IPS DF 6.9 (cell line): ENCODE results near the gene SLC35E2B.
"Not testable (repeated sequence)": the region's sequence is repeated elsewhere in the genome, so short reads cannot be mapped to it uniquely, and the experiment has no call there.

Source experiments
- DNase-seq: peaks from one replicate; pipeline ENCODE4 v3.0.0-alpha.2; 2013; ENCODE audit warnings: low read depth, low spot score
- H3K27ac ChIP-seq: one replicate; pipeline ENCODE4 v1.5.1; 2013; ENCODE audit warnings: low read length, control low read depth
- H3K27me3 ChIP-seq: 2 replicates; pipeline ENCODE4 v1.6.1; 2013; ENCODE audit warnings: mild to moderate bottlenecking, low read length; ENCODE audit not compliant: control insufficient read depth, insufficient read depth
- H3K36me3 ChIP-seq: 2 replicates; pipeline ENCODE4 v1.6.1; 2013; ENCODE audit warnings: low read length; ENCODE audit not compliant: control insufficient read depth, insufficient read depth
- H3K4me1 ChIP-seq: 2 replicates; pipeline ENCODE4 v1.6.1; 2013; ENCODE audit warnings: low read length; ENCODE audit not compliant: control insufficient read depth, insufficient read depth
- H3K4me3 ChIP-seq: 2 replicates; pipeline ENCODE4 v1.5.1; 2013; ENCODE audit warnings: mild to moderate bottlenecking, low read length
- H3K9me3 ChIP-seq: 2 replicates; pipeline ENCODE4 v1.6.1; 2013; ENCODE audit warnings: low read length, inconsistent platforms; ENCODE audit not compliant: control insufficient read depth, insufficient read depth
- WGBS: extraction: QIAGEN DNeasy Blood & Tissue Kit; methylation state at CpG from one replicate; pipeline ENCODE4 v1.1.7; 2013; ENCODE audit warnings: mixed read lengths, missing lambda C conversion rate; ENCODE audit not compliant: insufficient read length, insufficient coverage; 5-methylcytosine and 5-hydroxymethylcytosine counted together

Gene SLC35E2B

DNA sequence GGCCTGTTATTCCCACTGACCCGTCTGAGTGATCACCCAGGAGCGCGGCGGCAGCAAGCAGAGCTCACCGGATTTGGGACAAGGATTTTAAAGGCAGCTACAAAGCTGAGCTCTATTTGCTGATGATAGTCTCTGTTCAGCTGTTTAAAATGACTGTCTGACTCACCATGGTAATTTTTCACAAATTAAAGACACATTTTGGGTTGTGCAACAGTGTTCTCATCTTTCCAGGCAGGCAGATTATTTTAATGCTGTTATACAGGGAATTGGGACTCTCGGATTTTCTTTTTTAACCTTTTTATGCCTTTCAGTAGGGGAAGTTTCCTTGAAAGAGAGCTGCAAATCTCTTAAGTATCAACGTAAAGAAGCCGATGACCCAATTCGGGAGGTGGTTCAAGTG is 30.2 kb downstream of the SLC35E2B start:
- H3K9me3 ChIP-seq, H3K27me3 ChIP-seq, H3K4me1 ChIP-seq, DNase-seq, H3K4me3 ChIP-seq, H3K27ac ChIP-seq: not testable (repeated sequence)
- peaks cover 10% of the 10 kb centered on the region for H3K36me3 ChIP-seq
- no CpG with 5 or more reads among the region's 9 CpGs for WGBS

DNA sequence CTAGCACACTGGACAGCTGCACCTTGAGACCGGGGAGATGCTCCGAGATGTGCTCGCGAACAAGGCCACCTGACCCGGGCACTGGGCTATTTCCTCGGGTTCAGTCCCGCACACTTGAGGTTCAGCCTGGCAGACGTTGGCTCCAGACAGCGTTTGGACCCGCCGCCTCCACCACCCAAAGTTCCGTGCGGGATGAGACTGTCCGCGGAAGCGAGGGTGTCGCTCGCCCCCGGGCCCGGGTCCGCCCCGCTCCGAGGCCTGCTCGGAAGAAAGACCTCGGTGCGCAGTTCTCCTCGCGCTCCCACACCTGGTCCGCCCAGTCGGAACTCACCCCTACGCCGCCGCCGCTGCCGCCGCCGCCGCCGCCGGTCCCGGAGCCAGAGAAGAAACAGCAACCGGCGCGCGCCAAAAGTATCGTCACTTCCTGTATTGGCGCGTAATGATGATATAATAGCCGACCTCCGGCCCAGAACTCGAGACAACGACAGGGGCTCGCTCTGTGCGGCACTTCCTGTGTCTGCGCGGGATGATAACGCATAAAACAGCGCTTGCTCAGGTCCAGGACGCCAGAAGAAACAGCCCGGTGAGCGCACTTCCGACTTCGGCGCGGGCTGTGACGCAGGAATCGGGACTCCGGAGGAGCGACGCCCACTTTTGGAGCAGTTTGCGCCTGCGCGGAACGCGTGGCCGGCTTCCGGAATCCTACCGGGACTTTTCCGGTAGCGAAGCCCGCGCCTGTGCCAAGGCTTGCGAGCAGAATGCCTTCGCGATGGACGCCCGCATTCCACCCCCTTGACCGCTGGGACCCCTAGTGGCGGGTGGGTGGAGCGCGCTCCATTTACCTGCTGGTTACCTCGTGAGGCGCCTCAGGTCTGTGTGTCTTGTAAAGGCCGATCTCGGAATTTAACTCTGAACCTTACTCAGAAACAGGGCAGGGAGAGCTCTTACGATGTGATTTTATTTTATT is 33.7 kb downstream of the SLC35E2B start, which contains the start of gene CDK11B:
CDK11B (minus strand) TSS at position 422 of the 967 bp plus-strand sequence. CDS start 1,519 bp downstream, outside the sequence.
- no CpG with 5 or more reads among the region's 96 CpGs for WGBS
- peak within 1 kb of the TSS; percentile 100; the same call in 1 of the 2 replicates for H3K4me3 ChIP-seq

DNA sequence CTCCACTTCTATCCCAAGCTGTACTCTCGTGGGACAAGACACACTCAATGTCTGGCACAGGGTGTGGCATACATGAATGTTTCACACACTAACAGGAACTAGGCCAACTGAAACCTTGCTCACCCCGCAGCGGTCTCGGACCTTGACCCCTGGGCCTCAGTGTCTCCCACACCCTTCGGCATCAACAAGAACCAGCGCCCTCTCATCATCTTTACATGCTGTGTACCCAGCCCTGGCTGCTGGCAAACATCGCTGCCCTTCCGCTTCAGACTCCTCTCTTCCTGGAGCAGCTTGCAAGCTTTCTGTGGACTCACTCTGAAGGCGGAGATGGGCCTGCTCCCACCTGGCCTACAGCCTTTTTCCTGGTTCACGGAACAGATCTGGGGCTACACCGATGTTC is 44.3 kb downstream of the SLC35E2B start:
- H3K27ac ChIP-seq, H3K9me3 ChIP-seq, H3K27me3 ChIP-seq, DNase-seq, H3K4me1 ChIP-seq, H3K4me3 ChIP-seq: not testable (repeated sequence)
- WGBS: no CpG with 5 or more reads among the region's 11 CpGs
- peaks cover 10% of the 10 kb centered on the region for H3K36me3 ChIP-seq

More for the DNA sequence above, 33.7 kb downstream of the SLC35E2B start, which contains the start of gene CDK11B:
- H3K27ac ChIP-seq, H3K4me1 ChIP-seq, H3K27me3 ChIP-seq, H3K9me3 ChIP-seq, H3K36me3 ChIP-seq: not testable (repeated sequence)
- peak; percentile 76 for DNase-seq

DNA sequence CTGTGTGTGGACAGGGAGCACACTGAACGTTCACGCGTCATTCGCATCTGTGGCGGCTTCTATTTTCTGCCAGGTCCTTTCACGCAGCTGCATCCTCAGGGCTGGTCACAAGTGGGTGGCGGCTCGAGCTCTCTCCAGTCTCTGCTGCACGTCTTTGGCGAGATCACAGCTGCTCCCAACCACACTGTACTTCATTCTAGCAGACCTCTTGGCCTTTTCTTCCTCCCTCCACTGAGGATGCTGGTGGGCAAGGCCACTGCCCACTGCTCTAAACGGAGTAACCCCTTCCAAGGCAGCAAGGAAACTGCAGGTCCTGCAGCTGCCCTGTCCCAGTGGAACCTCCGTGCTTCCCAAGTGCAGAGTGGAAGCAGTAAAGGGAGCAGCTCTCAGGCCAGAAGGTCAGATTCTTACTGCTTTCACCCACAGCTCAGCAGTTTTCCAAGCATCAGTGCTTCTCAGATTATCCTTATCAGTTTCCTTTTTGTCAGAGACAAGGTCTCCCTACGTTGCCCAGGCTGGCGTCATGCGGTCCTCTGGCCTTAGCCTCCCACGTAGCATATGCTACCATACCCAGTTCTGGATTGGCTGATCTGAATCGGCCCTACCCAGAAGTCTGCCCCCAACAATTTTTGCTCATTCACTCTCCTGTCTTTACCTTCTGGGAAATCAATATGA is 44.9 kb downstream of the SLC35E2B start:
- not testable (repeated sequence) for H3K27me3 ChIP-seq, H3K4me1 ChIP-seq, H3K4me3 ChIP-seq, DNase-seq, H3K27ac ChIP-seq, H3K9me3 ChIP-seq
- peaks cover 10% of the 10 kb centered on the region for H3K36me3 ChIP-seq
- WGBS: no CpG with 5 or more reads among the region's 17 CpGs

DNA sequence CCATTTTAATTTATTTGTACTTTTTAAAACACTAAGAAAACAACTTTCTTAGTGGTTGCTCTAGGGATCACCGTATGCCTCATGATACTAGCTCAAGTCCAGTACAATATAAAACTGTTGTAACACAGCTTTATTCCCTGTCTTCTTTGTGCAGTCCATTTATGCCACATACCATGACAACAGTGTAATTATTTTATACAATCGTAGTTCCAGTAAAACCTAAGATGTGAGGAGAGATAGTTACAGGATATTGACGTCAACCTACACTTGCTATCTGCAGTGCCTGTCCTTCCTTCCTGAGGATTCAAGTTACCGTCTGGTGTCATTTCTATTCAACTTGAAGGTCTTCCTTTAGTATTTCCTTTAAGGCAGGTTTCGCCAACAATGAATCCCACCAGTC is 46.3 kb downstream of the SLC35E2B start:
- H3K9me3 ChIP-seq, H3K27ac ChIP-seq, H3K4me1 ChIP-seq, H3K36me3 ChIP-seq, H3K27me3 ChIP-seq, H3K4me3 ChIP-seq, DNase-seq: not testable (repeated sequence)
- no CpG with 5 or more reads among the region's 5 CpGs for WGBS

DNA sequence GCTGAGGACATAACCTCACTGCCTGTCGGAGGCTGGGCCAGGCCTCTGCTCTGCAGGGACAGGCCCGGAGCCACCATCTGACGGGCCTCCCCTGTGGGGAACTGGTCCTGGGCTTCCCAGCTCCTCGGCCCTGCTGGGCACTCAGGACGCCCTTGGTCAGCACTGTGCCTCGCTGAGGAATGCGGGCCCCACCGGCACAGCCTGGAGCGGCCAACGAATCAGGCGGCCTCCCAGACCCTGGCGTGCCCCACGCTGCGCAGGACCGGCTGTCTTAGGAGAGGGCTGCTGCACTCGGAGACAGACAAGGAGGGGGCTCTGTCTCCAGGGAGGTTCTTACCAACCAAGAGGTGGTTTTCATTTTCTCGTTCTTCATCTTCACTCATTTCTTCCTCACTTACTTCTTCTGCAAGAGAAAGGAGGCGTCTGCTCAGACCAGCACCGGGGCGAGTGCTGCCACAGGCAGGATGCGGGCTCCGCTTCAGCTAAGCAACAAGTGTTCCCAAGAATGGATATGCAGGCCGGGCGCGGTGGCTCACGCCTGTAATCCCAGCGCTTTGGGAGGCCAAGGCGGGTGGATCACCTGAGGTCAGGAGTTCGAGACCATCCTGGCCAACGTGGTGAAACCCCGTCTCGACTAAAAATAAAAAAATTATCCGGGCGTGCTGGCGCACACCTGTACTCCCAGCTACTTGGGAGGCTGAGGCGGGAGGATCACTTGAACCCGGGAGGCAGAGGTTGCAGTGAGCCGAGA is 51.7 kb downstream of the SLC35E2B start:
- H3K27me3 ChIP-seq, H3K27ac ChIP-seq, H3K9me3 ChIP-seq, H3K4me3 ChIP-seq, H3K4me1 ChIP-seq, DNase-seq: not testable (repeated sequence)
- WGBS: no CpG with 5 or more reads among the region's 38 CpGs
- H3K36me3 ChIP-seq: peaks cover 13% of the 10 kb centered on the region

DNA sequence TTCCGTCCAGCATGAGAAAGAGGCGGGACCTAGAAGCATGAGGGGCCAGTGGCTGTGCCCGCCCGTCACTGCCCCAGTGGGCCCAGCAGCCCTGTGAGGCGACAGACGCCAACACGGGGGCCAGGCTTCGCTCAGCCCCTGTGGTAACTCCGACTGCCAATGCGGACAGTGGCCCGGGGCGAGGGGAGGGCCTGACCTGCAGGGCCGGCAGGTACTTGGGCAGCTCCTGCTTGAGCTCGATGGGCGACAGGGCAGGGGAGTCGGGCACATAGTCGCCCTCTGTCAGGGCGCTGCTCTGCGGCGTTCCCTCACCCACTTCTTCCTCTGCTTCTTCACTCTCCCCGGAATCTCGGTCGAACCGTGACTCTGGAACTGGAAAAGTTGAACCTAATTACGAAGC is 52.5 kb downstream of the SLC35E2B start:
- H3K9me3 ChIP-seq, DNase-seq, H3K27me3 ChIP-seq, H3K27ac ChIP-seq, H3K4me3 ChIP-seq, H3K4me1 ChIP-seq: not testable (repeated sequence)
- H3K36me3 ChIP-seq: peaks cover 13% of the 10 kb centered on the region
- WGBS: no CpG with 5 or more reads among the region's 25 CpGs

DNA sequence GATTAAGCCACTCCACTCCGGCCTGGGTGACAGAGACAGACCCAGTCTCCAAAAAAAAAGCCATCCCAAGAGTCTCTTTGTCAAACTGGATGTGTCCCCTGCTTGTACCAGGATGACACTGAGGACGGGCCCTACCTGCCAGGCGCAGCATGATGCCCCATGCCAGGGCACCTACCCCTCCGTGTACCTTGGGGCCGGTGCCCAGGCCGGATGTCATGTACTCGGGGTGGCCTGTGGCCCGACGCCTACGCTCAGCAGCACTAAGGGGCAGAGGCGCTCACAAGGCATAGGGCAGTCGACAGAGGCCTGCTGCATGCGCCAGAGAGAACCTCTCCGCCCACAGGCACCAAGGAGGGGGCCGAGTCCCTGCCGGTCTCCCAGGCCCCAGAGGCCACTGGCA is 53.2 kb downstream of the SLC35E2B start:
- not testable (repeated sequence) for H3K9me3 ChIP-seq, H3K4me3 ChIP-seq, H3K27me3 ChIP-seq, H3K4me1 ChIP-seq, H3K27ac ChIP-seq, DNase-seq
- peaks cover 13% of the 10 kb centered on the region for H3K36me3 ChIP-seq
- no CpG with 5 or more reads among the region's 16 CpGs for WGBS

DNA sequence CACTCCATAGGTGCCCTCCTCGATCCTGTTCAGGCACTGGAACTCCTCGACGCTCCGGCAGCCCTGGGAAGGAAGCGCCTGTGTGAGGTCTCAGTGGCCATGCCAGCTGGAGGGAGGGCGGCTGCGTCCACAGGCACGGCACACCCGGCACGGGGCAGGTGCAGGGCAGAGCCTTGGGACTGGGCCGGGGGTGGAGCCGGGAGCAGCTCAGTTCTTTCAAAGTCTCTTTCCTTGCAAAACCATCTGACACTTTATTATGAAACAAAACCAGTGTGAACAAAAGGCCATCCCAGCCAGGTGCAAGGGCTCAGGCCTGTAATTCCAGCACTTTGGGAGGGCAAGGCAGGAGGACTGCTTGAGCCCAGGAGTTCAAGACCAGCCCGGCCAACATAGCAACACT is 54.1 kb downstream of the SLC35E2B start:
- not testable (repeated sequence) for H3K9me3 ChIP-seq, DNase-seq, H3K4me3 ChIP-seq, H3K4me1 ChIP-seq, H3K27me3 ChIP-seq, H3K27ac ChIP-seq
- H3K36me3 ChIP-seq: peaks cover 13% of the 10 kb centered on the region
- no CpG with 5 or more reads among the region's 13 CpGs for WGBS

DNA sequence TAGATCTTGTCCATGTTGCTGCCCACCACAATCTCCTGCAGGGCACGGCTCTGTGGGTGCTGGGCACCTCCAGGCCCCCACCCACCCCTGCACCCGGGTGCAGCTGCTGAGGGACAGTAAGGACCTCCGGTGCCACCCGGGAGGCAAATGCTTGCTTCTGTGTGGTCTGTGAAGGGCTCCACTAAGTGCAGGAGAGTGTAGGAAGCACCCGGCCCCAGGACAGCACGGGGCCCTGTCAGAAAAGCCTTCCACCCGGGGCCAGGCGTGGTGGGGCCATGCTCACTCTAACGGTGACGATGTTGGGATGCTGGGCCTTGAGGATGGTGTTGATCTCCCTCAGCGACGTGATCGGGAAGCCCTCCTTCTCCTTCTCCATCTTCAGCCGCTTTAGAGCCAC is 55.1 kb downstream of the SLC35E2B start:
- H3K36me3 ChIP-seq: peaks cover 13% of the 10 kb centered on the region
- not testable (repeated sequence) for H3K27ac ChIP-seq, DNase-seq, H3K4me3 ChIP-seq, H3K9me3 ChIP-seq, H3K27me3 ChIP-seq, H3K4me1 ChIP-seq
- WGBS: no CpG with 5 or more reads among the region's 14 CpGs
